NCI-H1105 treated with DMSO at 0.1 percent for 48 hours (cell line): ENCODE data around the gene C1QA.

Experiments used
- DNase-seq: peaks from one replicate; lab custom pipeline; 2025; lab: John Stamatoyannopoulos, UW

C1QA gene, protein sequence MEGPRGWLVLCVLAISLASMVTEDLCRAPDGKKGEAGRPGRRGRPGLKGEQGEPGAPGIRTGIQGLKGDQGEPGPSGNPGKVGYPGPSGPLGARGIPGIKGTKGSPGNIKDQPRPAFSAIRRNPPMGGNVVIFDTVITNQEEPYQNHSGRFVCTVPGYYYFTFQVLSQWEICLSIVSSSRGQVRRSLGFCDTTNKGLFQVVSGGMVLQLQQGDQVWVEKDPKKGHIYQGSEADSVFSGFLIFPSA

DNA sequence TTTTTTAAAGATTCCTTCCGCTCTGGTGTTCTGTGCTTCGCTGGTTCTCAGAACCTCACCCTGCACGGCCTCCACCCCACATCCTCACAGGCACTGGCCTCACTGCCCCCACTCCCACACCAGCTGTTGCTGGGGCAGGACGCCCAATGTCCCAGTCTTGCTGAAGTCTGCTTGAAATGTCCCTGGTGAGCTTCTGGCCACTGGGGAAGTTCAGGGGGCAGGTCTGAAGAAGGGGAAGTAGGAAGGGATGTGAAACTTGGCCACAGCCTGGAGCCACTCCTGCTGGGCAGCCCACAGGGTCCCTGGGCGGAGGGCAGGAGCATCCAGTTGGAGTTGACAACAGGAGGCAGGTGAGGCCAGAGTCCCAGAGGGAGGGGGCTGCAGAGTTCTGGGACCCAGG, at the start of gene C1QA:
Gene C1QA (plus strand): TSS at position 276 of the 400 bp plus-strand sequence. CDS start 989 bp downstream, outside the sequence.
- no peak for DNase-seq

DNA sequence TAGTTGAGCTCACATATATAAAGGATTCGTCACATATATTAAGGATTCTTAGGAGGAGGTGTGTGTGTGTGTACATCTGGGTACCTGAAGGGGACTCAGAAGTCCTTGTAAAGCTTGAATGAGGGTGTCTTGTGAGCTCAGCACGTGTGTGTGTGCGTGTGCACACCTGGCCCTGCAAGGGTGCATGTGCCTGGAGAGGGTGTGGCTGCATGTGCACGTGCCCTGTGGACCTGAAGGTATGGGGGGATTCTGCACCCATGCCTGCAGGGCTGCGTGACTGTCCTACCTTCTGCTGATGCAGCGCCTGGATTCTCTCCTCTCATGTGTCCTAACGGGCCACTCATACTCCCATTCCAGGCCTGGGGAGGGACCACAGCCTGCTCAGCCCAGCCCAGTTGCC, 49.2 kb upstream of the C1QA start:
- DNase-seq, result no peak

DNA sequence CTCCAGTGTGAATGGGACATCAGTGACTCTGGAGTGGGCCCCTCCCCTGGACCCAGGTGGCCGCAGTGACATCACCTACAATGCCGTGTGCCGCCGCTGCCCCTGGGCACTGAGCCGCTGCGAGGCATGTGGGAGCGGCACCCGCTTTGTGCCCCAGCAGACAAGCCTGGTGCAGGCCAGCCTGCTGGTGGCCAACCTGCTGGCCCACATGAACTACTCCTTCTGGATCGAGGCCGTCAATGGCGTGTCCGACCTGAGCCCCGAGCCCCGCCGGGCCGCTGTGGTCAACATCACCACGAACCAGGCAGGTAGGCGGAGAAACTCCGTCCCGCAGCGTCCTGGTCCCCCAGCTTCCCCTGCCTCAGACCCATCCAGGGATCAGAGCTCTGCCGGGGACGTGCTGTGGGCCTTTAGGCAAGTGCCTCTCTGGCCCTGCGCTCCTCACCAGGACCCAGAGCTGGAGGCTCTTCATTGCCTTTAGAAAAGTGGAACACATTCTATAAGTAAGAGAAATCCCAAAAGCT, 47.5 kb upstream of the C1QA start:
- no peak for DNase-seq

DNA sequence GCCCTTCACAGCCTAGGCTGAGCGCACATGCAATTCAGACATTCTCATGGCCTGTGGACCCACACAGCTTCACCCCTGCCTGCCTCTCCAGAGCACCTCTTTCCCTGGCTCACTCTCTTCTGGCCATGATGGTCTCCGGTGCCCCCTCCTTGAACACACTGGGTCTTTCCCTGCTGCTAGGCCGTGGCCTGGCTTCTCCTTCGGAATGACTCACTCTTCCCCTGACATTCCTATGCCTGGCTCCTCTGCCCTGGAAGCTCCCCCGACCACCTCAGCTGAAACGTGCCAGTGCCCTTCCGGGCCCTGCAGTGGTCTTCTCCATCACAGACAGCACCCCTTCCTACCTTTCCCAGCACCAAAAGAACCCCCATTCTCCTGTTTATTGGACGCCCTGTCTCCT, 44.9 kb upstream of the C1QA start:
- DNase-seq, result no peak

DNA sequence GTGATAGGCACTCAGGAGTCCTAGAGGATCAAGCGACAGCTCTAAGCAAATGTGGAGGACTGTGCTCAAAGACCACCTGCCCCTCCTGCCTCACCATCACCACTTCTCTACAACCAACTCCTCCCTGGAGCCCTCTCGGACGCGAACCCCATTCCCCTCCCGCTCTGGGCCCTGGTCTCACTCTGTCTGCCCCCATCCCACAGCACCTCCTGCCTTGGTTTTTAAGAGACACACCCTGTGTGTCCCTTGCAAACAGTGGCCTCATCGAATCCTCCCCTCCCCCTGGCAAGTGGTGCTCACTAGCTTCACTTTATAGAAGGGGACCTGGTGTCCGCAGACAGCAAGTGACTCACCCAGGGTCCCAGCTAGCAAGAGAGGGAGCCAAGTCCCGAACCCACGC, 44.4 kb upstream of the C1QA start:
- DNase-seq, result no peak

DNA sequence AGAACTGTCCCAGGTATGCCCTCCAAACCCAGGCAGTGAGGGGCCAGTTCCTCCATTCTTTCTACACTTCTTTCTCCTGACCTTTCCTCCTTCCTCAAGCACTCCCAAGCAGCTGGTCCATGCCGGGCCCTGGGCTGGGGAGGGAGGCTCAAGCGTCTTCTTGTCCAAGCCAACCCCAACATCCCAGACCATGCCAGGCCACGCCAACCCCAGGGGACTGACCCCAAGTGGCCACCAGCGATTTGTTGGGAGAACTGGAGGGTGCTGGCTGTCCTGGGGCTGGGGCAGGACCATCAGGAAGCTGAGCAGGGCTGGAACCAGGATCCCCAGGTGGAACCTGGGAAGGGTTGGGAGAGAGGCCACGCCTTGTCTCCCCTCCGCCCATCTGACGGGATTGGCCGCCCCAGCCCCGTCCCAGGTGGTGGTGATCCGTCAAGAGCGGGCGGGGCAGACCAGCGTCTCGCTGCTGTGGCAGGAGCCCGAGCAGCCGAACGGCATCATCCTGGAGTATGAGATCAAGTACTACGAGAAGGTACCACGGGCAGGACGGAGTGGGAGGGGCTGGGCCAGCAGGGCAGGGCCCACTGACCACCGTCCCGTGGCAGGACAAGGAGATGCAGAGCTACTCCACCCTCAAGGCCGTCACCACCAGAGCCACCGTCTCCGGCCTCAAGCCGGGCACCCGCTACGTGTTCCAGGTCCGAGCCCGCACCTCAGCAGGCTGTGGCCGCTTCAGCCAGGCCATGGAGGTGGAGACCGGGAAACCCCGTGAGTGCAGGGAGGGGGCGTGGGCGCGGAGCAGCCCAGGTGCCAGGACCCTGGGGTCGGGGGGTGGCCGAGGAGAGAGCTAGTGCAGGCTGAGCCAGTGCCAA, 43.3 kb upstream of the C1QA start:
- DNase-seq, result no peak

DNA sequence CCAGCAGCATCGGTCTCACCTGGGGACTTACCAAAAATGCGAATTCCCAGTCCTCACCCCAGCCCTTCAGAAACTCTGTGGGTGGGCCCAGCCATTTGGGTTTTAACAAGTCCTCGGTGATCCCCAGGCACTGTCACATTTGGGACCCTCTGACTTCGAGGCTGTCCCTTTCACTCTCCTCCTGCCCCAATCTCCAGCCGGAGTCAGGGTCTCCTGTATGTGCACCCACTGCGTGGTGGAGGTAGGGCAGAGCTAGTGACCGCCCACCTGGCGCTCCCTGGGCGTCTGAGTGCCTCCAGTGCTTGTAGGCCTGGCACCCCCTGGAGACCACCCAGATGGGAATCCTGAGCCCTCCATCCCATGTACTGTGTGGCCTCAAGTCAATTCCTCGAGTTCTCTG, 42.0 kb upstream of the C1QA start:
- DNase-seq, result no peak

DNA sequence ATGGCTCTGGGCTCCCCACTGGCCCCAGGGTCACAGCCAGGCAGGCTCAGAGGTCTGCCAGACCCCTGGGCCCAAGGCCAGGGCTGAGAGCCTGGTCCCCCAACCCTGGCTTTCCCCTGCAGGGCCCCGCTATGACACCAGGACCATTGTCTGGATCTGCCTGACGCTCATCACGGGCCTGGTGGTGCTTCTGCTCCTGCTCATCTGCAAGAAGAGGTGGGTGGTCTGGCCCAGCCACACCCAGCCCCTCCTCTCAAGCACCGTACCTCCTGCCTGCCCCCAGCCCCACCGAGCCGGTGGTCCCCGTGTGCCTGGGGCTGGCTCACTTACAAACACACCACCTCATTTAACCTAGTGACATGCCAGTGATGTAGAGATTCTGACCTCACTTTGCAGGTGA, 41.3 kb upstream of the C1QA start:
- DNase-seq, result no peak

DNA sequence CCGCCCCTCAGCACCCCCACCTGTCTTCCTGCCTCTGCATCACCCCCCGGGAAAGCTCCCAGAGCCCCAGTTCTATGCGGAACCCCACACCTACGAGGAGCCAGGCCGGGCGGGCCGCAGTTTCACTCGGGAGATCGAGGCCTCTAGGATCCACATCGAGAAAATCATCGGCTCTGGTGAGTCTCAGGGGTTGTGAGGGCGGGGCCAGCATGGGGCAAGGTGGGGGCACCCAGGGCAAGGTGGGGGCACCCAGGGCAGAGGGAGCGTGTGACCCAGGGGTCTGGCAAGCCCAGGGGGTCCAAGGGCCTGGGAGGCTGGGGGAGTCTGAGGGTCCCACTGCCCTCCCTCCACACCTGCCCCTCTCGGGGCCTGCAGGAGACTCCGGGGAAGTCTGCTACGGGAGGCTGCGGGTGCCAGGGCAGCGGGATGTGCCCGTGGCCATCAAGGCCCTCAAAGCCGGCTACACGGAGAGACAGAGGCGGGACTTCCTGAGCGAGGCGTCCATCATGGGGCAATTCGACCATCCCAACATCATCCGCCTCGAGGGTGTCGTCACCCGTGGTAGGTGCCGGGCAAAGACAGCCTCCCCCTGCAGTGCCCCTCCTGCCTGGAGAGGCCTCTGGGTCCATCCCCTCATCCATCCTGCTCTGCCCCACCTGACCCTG, 39.0 kb upstream of the C1QA start:
- DNase-seq, result no peak

DNA sequence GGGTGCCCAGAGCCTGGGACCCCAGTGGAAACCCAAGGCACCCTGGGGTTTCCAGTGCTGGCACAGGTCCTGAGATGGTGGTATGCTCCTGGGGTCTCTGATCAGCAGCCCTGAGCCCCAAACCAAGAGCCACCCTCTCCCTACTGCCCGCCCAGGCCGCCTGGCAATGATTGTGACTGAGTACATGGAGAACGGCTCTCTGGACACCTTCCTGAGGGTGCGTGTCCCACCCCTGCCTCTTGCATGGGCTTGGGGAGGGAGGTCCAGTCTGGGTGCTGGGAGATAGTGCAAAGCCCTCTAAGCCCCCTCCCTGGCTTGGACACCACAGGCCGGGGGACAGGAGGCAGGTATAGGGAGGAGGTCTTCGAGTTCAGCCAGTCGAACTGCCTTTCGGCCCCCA, 38.4 kb upstream of the C1QA start:
- DNase-seq, result no peak

DNA sequence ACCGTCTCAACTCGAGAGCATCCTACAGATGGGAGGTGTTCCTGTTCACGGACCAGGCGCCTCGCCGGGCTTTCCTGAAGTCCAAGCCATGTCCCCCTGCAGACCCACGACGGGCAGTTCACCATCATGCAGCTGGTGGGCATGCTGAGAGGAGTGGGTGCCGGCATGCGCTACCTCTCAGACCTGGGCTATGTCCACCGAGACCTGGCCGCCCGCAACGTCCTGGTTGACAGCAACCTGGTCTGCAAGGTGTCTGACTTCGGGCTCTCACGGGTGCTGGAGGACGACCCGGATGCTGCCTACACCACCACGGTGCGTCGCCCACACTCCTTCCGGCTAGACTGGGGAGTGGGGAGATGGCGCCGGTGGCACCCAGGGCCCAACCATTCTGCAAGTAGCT, 37.7 kb upstream of the C1QA start:
- no peak for DNase-seq

DNA sequence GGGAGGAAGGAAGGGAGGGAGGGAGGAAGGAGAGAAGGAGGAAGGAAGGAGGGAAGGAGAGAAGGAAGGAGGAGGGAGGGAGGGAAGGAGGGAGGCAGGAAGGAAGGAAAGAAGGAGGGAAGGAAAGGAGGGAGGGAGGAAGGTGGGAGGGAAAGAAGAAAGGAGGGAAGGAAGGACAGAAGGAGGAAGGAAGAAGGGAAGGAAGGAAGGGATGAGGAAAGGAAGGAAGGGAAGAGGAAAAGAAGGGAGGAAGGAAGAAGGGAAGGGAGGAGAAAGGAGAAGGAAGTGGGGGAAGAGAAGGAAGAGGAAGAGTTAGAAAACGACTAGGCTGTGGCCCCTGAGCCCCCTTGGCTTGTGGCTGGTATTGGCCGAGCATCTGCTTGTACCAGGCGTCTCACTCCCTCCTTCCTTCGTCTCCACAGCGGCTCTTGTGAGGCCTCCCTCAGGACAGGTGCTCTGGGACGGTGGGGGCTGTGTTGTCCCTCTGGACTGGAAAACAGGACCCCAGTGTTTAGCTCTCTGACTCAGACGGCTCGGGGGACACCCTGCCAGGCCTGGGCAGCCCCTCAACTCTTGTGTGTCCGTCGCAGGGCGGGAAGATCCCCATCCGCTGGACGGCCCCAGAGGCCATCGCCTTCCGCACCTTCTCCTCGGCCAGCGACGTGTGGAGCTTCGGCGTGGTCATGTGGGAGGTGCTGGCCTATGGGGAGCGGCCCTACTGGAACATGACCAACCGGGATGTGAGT, 36.2 kb upstream of the C1QA start:
- no peak for DNase-seq

DNA sequence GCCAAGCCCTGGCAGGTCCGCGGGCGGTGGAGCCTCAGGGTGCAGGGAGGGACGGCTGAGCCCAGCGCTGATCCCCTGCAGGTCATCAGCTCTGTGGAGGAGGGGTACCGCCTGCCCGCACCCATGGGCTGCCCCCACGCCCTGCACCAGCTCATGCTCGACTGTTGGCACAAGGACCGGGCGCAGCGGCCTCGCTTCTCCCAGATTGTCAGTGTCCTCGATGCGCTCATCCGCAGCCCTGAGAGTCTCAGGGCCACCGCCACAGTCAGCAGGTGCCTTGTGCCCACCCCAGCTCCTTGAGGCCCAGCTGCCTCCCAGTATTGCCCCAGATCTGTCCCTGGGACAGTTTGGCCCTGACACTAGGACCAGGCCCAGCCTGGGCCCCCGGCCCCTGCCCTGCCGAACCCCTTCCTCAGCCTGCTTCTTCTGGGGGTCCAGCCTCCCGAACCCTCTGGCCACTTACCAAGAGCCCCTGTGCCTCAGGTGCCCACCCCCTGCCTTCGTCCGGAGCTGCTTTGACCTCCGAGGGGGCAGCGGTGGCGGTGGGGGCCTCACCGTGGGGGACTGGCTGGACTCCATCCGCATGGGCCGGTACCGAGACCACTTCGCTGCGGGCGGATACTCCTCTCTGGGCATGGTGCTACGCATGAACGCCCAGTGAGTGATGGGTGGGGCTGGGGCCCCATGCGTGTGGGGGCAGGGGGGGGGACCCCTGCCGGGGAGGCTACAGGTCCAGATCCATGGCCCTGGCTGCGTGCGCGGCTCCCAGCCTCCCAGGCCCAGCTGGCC, 35.4 kb upstream of the C1QA start:
- no peak for DNase-seq

DNA sequence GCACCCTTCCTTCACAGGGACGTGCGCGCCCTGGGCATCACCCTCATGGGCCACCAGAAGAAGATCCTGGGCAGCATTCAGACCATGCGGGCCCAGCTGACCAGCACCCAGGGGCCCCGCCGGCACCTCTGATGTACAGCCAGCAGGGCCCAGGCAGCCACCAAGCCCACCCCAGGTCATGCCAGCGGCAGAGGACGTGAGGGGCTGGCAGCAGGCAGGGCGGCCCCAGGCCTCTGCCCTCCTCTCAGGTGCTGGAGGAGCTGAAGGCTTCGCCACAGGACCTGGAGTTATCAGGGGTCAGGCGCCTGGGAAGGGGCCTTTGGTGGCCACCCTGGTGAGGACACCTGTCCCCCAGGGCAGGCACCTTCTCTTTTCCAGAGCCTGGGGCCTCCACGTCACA, 34.8 kb upstream of the C1QA start:
- DNase-seq, result no peak

DNA sequence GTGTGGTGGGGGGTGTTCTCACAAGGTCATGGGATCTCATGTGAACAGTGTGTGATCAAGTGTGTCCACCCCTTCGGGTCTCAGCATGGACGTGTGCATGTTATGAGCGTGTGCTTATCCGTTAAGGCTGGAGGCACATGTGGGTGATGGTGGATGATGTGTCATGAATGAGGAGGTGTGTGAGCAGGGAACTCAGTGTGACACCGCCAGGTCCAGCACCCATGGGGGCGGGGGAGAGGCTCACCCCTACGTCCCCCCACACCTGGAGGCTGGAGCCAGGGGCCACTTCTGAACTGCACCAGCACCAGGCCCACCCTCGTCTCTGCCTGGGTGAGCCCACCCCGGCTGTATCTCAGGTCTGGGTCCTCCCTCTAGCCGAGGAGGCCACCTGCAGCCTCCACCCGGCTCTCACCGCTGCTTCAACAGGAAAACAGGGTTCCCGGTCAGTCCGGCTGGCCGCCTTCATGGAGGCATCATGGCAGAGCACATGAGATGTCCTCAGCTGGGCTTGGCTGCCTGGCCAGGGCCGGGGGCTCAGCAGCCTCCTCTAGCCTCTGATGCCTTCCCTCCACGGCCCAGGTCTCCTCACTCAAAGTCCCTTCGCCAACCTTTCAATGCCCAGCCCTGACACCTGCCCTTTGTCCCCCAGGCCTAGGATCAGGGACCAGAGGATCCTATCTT, 34.2 kb upstream of the C1QA start:
- DNase-seq, result no peak

DNA sequence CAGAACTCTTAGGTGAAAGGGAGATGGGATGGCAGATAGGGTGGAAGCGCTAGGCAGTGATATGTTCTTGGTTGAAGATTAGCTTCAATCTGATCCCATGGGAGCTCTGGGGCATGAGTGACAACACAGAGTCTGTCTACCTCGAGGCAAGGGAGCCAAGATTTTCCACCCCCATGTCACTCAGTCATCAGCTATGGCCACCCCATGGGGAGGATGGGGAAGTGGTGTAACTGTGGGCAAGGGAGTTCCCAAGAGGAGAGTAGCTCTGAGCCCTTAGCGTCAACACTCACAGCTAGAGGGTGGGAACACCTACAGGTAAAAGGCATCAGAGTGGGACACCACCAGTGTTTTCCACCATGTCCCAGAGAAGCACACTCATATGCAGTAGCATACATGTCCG, 30.3 kb upstream of the C1QA start:
- no peak for DNase-seq

DNA sequence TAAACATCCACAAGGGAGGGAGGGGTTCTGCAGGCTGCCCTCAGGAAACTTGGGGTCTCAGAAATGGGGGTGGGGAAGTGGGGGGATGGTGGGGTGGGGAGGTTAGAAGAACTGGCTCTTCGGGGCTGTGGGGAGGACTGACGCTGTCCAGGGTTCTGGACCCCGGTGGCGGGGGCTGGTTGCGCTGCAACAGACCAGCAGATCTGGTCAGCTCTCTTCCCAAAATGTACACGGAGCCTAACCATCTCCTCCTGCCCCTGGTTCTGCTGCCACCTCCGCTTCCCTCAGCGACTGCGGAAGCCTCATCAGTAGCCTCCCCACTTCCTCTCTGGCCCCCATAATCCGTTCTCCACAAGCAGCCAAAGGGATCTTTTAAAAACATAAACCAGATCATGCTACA, 29.3 kb upstream of the C1QA start:
- DNase-seq, result no peak

DNA sequence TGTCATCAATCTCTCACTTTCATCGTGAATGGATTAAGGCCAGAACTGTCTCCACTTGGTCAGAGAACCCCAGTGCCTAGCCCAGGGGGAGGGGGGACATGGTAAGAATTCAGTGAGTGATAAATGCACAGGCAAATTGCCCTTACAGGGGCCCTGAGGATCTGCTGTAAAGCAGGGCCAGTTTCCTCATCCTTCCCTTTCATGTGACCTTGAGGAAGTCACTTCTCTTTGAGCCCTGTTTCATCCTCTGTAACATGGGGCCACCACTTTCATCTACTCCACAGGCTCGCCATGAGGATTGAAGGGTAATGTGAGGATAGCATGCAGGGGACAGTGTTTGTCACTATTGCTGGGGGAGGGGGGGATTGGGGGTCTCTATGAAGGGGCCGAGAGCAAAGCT, 28.1 kb upstream of the C1QA start:
- DNase-seq, result no peak

DNA sequence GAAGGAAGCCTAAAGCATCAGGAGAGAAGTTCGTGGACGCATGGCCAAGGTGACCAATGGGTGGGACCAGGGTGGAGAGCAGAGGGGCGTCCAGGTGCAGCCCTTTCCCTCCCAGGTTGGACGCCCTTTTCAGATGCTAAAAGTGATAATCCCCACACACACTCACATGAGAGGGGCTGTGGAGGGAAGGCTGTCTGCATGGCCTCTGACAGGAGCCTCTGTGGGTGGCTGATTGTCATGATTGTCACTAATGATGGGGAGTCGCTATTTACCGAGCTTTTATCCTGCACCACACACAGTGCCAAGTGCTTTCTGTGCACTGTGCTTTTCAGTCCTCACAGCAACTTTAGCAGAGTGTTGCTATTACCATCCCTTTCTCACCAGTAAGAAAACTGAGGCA, 27.1 kb upstream of the C1QA start:
- DNase-seq, result no peak

DNA sequence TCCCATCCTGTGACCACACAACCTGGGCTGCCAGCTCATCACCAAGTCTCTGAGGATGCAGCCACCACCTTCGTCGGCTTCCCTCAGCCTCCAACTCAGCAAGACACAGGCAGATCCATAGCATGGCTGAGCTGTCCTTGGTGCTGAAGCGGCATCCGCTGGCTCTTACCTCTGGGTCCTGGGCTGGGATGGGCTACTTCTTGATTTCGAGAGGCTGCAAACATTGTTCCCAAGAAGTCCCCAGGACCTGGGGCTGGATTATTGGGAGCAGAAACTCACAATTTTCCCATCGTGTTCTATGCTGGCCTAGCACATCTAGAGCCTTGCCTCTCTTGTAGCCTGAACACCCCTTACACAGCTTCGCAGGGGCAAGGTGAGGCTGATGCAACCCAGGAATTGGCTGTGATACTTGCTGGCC, 24.9 kb upstream of the C1QA start:
- DNase-seq, result no peak
